Activated CD8-positive, alpha-beta T cell treated with anti-CD3 and anti-CD28 coated beads for 36 hours (primary cell): ENCODE measurements around the gene ERCC8. TPM values are rescaled to one million over a fixed set of nuclear protein-coding genes. Genes with fewer than 3 reads are reported as not detected.

Source experiments
- ATAC-seq: fragments of 200-7000 bp; cut with Tn5 transposase; one replicate; pipeline ENCODE4 v1.10.0; 2021; ENCODE audit warnings: mild to moderate bottlenecking, moderate library complexity
- CTCF ChIA-PET: fragments of 350-600 bp; sonication (Branson Sonifier 250); formaldehyde crosslinking; loops from one replicate; lab custom pipeline; 2021; ENCODE audit warnings: antibody characterized with exemption; lab: Charles Lee
- POLR2A ChIA-PET: fragments of 350-600 bp; sonication (Branson Sonifier 250); formaldehyde crosslinking; loops from one replicate; lab custom pipeline; 2021; ENCODE audit warnings: antibody characterized with exemption; lab: Charles Lee
- DNase-seq: peaks from one replicate; pipeline ENCODE4 v3.0.0-alpha.2; 2020
- H3K27ac Mint-ChIP-seq: one replicate; pipeline ENCODE4 v1.8.0; 2021; ENCODE audit warnings: mild to moderate bottlenecking, mixed read lengths
- H3K27me3 Mint-ChIP-seq: one replicate; pipeline ENCODE4 v1.8.0; 2021; ENCODE audit warnings: mixed read lengths
- H3K36me3 Mint-ChIP-seq: one replicate; pipeline ENCODE4 v1.8.0; 2021; ENCODE audit warnings: low read depth, mixed read lengths
- H3K4me1 Mint-ChIP-seq: one replicate; pipeline ENCODE4 v1.8.0; 2021; ENCODE audit warnings: low read depth, mixed read lengths
- H3K4me3 Mint-ChIP-seq: one replicate; pipeline ENCODE4 v1.8.0; 2021; ENCODE audit warnings: mild to moderate bottlenecking, moderate library complexity, mixed read lengths
- H3K9me3 Mint-ChIP-seq: one replicate; pipeline ENCODE4 v1.8.0; 2021; ENCODE audit warnings: mixed read lengths
- intact Hi-C: fragments of 100-400 bp; cut with micrococcal nuclease; formaldehyde crosslinking; loops from one replicate; pipeline ENCODE4 v1.10.0; 2022
- total RNA-seq, 2 experiments: library from RNA; stranded (reverse); gene quantifications; one replicate each; pipeline ENCODE4 v1.2.3, GENCODE V29; 2021
- TF ChIP-seq, protein P1 (sequence below): fragments of 200-600 bp; IDR thresholded peaks from one replicate; pipeline ENCODE4 v1.8.0; 2022; ENCODE audit warnings: antibody characterized with exemption, mild to moderate bottlenecking

ERCC8 gene
- total RNA-seq, 2 experiments from 2014 or later, result 10.8 to 11.7 TPM

GRCh38 chr5:60856066-60856465 is 88.8 kb downstream of the ERCC8 start:
- TF ChIP-seq, protein P1, sequence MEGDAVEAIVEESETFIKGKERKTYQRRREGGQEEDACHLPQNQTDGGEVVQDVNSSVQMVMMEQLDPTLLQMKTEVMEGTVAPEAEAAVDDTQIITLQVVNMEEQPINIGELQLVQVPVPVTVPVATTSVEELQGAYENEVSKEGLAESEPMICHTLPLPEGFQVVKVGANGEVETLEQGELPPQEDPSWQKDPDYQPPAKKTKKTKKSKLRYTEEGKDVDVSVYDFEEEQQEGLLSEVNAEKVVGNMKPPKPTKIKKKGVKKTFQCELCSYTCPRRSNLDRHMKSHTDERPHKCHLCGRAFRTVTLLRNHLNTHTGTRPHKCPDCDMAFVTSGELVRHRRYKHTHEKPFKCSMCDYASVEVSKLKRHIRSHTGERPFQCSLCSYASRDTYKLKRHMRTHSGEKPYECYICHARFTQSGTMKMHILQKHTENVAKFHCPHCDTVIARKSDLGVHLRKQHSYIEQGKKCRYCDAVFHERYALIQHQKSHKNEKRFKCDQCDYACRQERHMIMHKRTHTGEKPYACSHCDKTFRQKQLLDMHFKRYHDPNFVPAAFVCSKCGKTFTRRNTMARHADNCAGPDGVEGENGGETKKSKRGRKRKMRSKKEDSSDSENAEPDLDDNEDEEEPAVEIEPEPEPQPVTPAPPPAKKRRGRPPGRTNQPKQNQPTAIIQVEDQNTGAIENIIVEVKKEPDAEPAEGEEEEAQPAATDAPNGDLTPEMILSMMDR, result no peak
- Mint-ChIP-seq H3K27ac (no peak overlapping the region), H3K27me3 (no peaks in the 10 kb centered on the region), H3K9me3 (peaks cover 2% of the 10 kb centered on the region), H3K4me1 (no peaks in the 10 kb centered on the region), H3K4me3 (no peak overlapping the region), H3K36me3 (peaks cover 4% of the 10 kb centered on the region)
- no peak for ATAC-seq
- DNase-seq, result no peak
- ChIA-PET CTCF (no interaction called here), POLR2A (no interaction called here)
- intact Hi-C loops, result no loop called here

GRCh38 chr5:60852940-60853339 is 91.9 kb downstream of the ERCC8 start:
- ChIA-PET POLR2A (no interaction called here), CTCF (no interaction called here)
- DNase-seq (no peak), ATAC-seq (no peak)
- Mint-ChIP-seq H3K27ac (no peak overlapping the region), H3K27me3 (peaks cover under 1% of the 10 kb centered on the region), H3K36me3 (peaks cover 3% of the 10 kb centered on the region), H3K9me3 (peaks cover 2% of the 10 kb centered on the region), H3K4me1 (no peaks in the 10 kb centered on the region), H3K4me3 (no peak overlapping the region)
- TF ChIP-seq, protein P1, result no peak
- intact Hi-C loops, result no loop called here

- TF ChIP-seq, protein P1, result no peak
- CTCF ChIA-PET, result no interaction called here
- no peak overlapping the region for H3K27ac Mint-ChIP-seq
Measured at GRCh38 chr5:60852317-60852716, 92.6 kb downstream of the ERCC8 start.

GRCh38 chr5:60851626-60852025 is 93.2 kb downstream of the ERCC8 start:
- DNase-seq (no peak), ATAC-seq (no peak)
- Mint-ChIP-seq H3K27me3 (peaks cover 4% of the 10 kb centered on the region), H3K4me1 (no peaks in the 10 kb centered on the region), H3K4me3 (no peak overlapping the region), H3K9me3 (no peaks in the 10 kb centered on the region), H3K36me3 (no peaks in the 10 kb centered on the region), H3K27ac (no peak overlapping the region)
- ChIA-PET CTCF (no interaction called here), POLR2A (no interaction called here)
- TF ChIP-seq, protein P1, result no peak
- intact Hi-C loops, result no loop called here

More at GRCh38 chr5:60852317-60852716, 92.6 kb downstream of the ERCC8 start:
- H3K27me3 Mint-ChIP-seq, result peaks cover 2% of the 10 kb centered on the region
- no peaks in the 10 kb centered on the region for H3K9me3 Mint-ChIP-seq
- POLR2A ChIA-PET, result no interaction called here
- ATAC-seq (no peak), DNase-seq (no peak)
- intact Hi-C loops, result no loop called here
- H3K4me1 Mint-ChIP-seq, result no peaks in the 10 kb centered on the region
- no peaks in the 10 kb centered on the region for H3K36me3 Mint-ChIP-seq
- H3K4me3 Mint-ChIP-seq, result no peak overlapping the region

- H3K4me3 Mint-ChIP-seq, result no peak overlapping the region
- TF ChIP-seq, protein P1, result no peak
- no peaks in the 10 kb centered on the region for H3K36me3 Mint-ChIP-seq
- peaks cover 6% of the 10 kb centered on the region for H3K4me1 Mint-ChIP-seq
- DNase-seq, result no peak
- no peak for ATAC-seq
- intact Hi-C loops, result no loop called here
- H3K27me3 Mint-ChIP-seq, result peaks cover 41% of the 10 kb centered on the region
- ChIA-PET CTCF (no interaction called here), POLR2A (no interaction called here)
- no peaks in the 10 kb centered on the region for H3K9me3 Mint-ChIP-seq
- no peak overlapping the region for H3K27ac Mint-ChIP-seq
Measured at GRCh38 chr5:60846298-60846697, 98.6 kb downstream of the ERCC8 start.
